Measurements from ENCODE around the gene CAPN15. TPM values are rescaled to one million over a fixed set of nuclear protein-coding genes. Genes with fewer than 3 reads are reported as not detected.

The CAPN15 gene
- total and polyA plus RNA-seq, 2 of the 4 experiments (the other 2 are of a cell fraction) = 9.3 to 24.3 TPM

- no peak overlapping the region for H3K14ac ChIP-seq (replicated peaks; ENCODE audit: low read depth, low read length)
- H2AK5ac ChIP-seq (ENCODE audit: low read depth, low read length) = no peak overlapping the region
- intact Hi-C loops (cut with micrococcal nuclease) = no loop called here
- no peak overlapping the region for H4K8ac ChIP-seq (ENCODE audit: low read depth in 2 of 2, low read length in 2 of 2)
- no peak overlapping the region for H4K91ac ChIP-seq (ENCODE audit: insufficient read depth, low read depth, low read length)
- H2AK9ac ChIP-seq (replicated peaks; ENCODE audit: low read depth, low read length, poor library complexity) = peak overlapping the region; percentile 58
- H3K56ac ChIP-seq (ENCODE audit: extremely low read depth, insufficient read depth, low read length) = no peak overlapping the region
- H2BK120ac ChIP-seq (ENCODE audit: low read depth, low read length) = no peak overlapping the region
- no peaks in the 10 kb centered on the region for H3K9me3 ChIP-seq (ENCODE audit: control insufficient read depth, insufficient read depth, low read length)
- no peak overlapping the region for H3K27ac ChIP-seq (ENCODE audit: insufficient read depth, low read length)
- no peak overlapping the region for H3K23ac ChIP-seq (ENCODE audit: low read depth, low read length)
- 60% methylated on average over 3 of the region's 11 CpGs; no CpG with 5 or more reads in 1 of the 2 experiments for WGBS, 2 experiments (ENCODE audit: extremely low coverage in 2 of 2, insufficient read length in 1 of 2)
- no peak overlapping the region for H3K9ac ChIP-seq (ENCODE audit: low read depth, low read length)
- ChIA-PET CTCF (no interaction called here), POLR2A (ENCODE audit: unreplicated experiment) (no interaction called here)
- no peak overlapping the region for H2BK5ac ChIP-seq (ENCODE audit: low read depth, low read length, poor library complexity, severe bottlenecking)
- DNase-seq (no peak), ATAC-seq (ENCODE audit: low read depth) (no peak)
- BruUV-seq (replicated peaks) = no TSS peak
- no peak overlapping the region for H2BK15ac ChIP-seq (ENCODE audit: low read depth, low read length)
- peaks cover 17% of the 10 kb centered on the region for H3K36me3 ChIP-seq (ENCODE audit: control insufficient read depth, insufficient read depth, low read length)
- peaks cover 17% of the 10 kb centered on the region for H3K27me3 ChIP-seq (ENCODE audit: control insufficient read depth, insufficient read depth, low read length)
- H3K9me1 ChIP-seq (ENCODE audit: insufficient read depth, low read length) = no peaks in the 10 kb centered on the region
- in situ Hi-C loops (cut with MboI; ENCODE audit: low sequenced_read_pairs) = no loop called here
- H3K79me1 ChIP-seq (ENCODE audit: low read depth in 1 of 2, low read length in 2 of 2) = no peaks in the 10 kb centered on the region; a peak in 1 of 4 replicates
- H4K20me1 ChIP-seq (ENCODE audit: insufficient read depth, low read length) = peaks cover 9% of the 10 kb centered on the region; the same call in 1 of the 2 replicates
- 0 out of 2 replicates have a peak, but pooled peaks cover 3% of the 10 kb centered on the region for H3K4me1 ChIP-seq (ENCODE audit: control insufficient read depth, insufficient read depth, low read length)
- H3K18ac ChIP-seq (ENCODE audit: low read depth, low read length) = no peak overlapping the region
- H2AFZ ChIP-seq (replicated peaks; ENCODE audit: low read length, poor library complexity) = no peak overlapping the region
- H3K4me3 ChIP-seq (ENCODE audit: insufficient read depth, low read depth, low read length) = no peak overlapping the region
- TF ChIP-seq BHLHE40 (IDR thresholded peaks at IDR 0.05; ENCODE audit: low read depth, low read length) (no peak), MAFK (IDR thresholded peaks at IDR 0.05; ENCODE audit: low read depth, low read length) (no peak), POLR2A (IDR thresholded peaks at IDR 0.05; ENCODE audit: low read depth, low read length) (no peak), SMC3 (IDR thresholded peaks at IDR 0.05; ENCODE audit: low read depth, low read length) (no peak), ELK1 (IDR thresholded peaks at IDR 0.05; ENCODE audit: borderline replicate concordance, low read depth, low read length) (no peak), RAD21 (IDR thresholded peaks at IDR 0.05; ENCODE audit: low read length) (no peak), NFE2L2 (IDR thresholded peaks at IDR 0.05; ENCODE audit: low read depth, low read length) (no peak), CHD1 (IDR thresholded peaks at IDR 0.05; ENCODE audit: low read depth, low read length) (no peak), CEBPB (IDR thresholded peaks at IDR 0.05; ENCODE audit: low read depth, low read length) (no peak), FOS (IDR thresholded peaks at IDR 0.05; ENCODE audit: low read depth, low read length) (no peak), MAZ (IDR thresholded peaks at IDR 0.05; ENCODE audit: borderline replicate concordance, low read depth, low read length) (no peak), RFX5 (IDR thresholded peaks at IDR 0.05; ENCODE audit: low read depth, low read length) (no peak), CTCF (conservative IDR thresholded peaks at IDR 0.05; ENCODE audit: low read depth, low read length) (no peak)
- no peak overlapping the region for H3K4ac ChIP-seq (ENCODE audit: low read depth, low read length)
- H2BK20ac ChIP-seq (ENCODE audit: low read depth, low read length) = no peak overlapping the region
- no peak overlapping the region for H4K5ac ChIP-seq (ENCODE audit: low read depth, low read length)
- dilution Hi-C loops (cut with HindIII; ENCODE audit: low sequenced_read_pairs, unreplicated experiment) = no loop called here
- no peak overlapping the region for H3K4me2 ChIP-seq (ENCODE audit: low read depth, low read length)
Observed at GRCh38 chr16:554297-554621, 26.7 kb downstream of the CAPN15 start.

Data from IMR-90 (cell line).